NCI-H446 treated with DMSO at 0.1 percent for 48 hours (cell line): ENCODE measurements around the gene FAM216A.
"Not testable (repeated sequence)": the region's sequence is repeated elsewhere in the genome, so short reads cannot be mapped to it uniquely, and the experiment has no call there.

Source experiments
- DNase-seq: peaks from one replicate; lab custom pipeline; 2025; lab: John Stamatoyannopoulos, UW

FAM216A gene, protein sequence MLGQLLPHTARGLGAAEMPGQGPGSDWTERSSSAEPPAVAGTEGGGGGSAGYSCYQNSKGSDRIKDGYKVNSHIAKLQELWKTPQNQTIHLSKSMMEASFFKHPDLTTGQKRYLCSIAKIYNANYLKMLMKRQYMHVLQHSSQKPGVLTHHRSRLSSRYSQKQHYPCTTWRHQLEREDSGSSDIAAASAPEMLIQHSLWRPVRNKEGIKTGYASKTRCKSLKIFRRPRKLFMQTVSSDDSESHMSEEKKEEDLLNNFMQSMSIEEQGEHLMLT

GRCh38 chr12:110468214-110469048 lies at the start of gene FAM216A, which contains the start of gene GPN3:
FAM216A (plus strand) TSS chr12:110468845; CDS start chr12:110468876, 31 bp downstream.
GPN3 (minus strand) TSS chr12:110468257; CDS start chr12:110468203, 54 bp downstream.
- DNase-seq: peak; percentile 95

GRCh38 chr12:110420644-110421043 lies 48.0 kb upstream of the FAM216A start:
- not testable (repeated sequence) for DNase-seq

- DNase-seq: no peak
Observed at GRCh38 chr12:110421159-110421661, 47.4 kb upstream of the FAM216A start.

DNA sequence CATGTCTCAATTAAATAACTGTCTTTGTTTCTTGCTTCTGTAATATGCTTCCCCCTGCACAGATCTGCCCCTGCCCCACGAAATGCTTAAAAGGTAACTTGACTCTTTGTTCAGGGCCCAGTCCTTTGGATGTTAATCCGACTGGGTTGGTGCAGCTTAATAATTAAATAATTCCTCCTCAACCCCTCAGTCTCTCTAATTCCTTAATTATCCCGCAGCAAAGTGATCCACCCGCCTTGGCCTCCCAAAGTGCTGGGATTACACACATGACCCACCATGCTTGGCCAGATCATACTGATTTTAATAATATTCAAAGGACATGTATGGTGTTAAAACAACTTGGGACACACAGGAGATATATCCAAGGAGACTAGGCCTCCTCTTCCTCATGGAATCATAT lies 46.9 kb upstream of the FAM216A start:
- DNase-seq: no peak

- no peak for DNase-seq
Observed at GRCh38 chr12:110424237-110424636, 44.4 kb upstream of the FAM216A start.

DNA sequence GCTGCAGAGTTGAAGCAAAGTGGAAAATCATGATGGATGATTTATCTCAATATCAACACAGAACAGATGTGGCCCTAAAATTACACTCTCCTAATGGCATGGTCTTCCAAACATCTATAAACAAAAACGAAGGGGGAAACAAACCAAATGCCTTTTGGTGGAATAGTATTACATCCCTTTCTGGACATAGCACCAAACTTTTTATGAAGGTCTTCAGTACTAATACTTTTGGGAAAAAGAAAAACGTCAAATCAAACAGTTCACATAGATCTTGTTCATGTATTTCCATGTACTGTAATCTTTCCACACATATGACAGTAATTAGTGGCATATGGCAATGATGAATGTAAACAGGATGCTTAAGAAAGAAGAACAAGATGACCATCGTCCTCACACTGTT lies 42.2 kb upstream of the FAM216A start:
- no peak for DNase-seq

DNA sequence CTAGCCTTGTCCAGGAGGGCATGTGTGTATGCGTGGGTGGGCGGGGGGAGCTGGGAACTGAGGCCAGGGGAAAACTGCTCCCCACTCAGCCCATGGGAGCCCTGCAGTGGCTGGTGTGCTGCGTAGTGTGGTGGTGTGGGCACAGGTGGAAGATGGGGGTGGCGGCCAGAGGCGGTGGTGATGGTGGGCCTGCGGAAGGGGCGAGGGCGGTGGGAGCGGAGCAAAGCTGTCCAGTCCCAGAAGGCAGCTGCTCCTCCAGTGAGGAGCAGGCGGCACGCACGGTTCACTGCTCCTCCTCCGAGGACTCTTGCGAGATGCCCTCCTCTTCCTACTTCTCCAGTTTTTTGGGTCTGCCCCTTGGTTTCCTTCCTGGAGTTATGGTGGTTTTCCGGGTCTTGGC lies 39.0 kb upstream of the FAM216A start:
- DNase-seq: not testable (repeated sequence)

- no peak for DNase-seq
Observed at GRCh38 chr12:110431957-110432587, 36.6 kb upstream of the FAM216A start.

- no peak for DNase-seq
Observed at GRCh38 chr12:110436231-110436630, 32.4 kb upstream of the FAM216A start.

GRCh38 chr12:110444455-110444854 lies 24.2 kb upstream of the FAM216A start:
- DNase-seq: no peak

DNA sequence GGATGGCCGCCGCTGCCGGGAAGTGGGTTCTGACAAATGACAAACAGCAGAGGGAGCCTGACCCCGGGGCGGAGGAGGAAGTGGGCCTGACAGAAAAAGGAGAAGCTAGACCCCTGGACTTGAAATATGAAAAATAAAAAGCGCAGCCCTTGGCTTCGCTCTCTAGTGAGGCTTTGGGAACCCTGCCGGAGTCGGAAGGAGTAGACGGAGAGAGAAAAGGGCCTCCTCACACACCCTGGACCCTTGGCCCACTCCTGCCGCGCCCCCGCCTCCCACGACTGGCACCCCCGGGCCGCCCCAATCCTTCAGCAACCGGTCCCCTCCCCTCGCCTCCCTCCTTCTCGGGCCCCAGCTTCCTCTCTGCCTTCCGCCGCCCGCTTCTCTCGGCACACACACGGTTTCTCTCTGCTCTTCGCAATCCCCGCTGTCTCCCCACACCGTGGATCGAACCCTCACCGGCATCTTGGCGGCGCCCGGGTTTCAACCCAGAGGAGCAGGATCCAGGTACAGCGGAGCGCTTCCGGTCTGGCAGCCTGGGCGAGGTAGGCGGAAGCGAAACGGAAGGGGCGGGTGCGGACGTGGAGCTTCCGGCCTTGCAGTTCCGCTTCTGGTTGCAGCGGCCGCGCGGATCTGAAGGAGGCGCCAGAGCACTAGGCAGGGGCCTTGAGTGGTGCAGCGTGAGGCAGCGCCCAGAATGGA lies 18.7 kb upstream of the FAM216A start, which contains the start of gene ARPC3:
Gene ARPC3 (minus strand): TSS at position 539 of the 699 bp plus-strand sequence. CDS start 77 bp downstream, at position 462.
- DNase-seq: peak; percentile 78

DNA sequence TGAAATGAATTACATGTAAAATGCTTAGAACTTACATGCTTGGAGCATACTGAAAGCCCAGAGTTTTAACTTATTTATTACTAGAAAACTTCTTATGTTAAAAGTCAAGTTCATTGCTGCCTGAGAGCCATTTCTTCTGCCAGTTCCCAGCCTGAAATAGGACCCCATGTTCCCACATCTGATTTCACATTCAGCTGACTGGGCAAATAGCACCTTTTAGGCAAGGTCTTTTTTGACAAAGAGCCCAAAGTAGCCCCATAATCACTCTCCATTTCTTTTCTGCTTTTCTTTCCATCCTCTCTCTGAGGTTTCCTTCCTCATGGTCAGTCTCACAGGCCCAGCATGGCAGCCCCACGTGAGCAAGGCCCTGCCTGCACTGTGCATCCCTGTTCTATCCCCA lies 17.4 kb upstream of the FAM216A start:
- DNase-seq: no peak

DNA sequence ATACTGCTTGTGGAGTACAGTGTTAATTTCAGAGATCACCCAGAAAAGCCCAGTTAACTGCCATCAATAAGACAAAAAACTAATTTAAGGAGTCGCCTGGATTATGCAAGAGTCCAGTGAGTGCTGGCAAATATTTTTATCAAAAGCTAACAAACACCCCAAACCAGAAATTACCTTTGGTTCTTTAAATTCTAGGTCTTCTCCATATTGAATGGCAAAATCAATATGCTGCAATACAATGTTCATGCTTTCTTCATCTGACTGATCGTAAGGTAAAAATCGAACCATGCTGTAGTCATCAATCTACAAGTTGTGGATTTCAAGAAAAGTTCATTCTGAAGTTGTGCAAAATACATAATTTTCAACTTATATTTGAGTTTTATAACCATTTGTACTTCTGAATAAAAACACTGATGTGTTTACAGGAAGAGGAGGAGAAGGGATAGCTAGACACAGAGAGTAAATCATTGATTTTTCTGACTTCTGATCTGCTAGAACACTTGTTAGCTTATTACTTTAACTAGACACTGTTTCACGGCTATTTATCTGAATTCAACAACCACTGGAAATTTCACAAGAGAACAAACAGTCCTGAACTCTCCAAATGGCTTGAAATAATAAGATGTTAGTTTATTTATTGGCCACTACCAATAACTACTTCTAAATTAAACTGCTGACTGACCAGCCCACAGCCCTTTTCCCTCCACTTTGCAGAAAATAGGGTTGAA lies 14.9 kb upstream of the FAM216A start:
- DNase-seq: no peak

GRCh38 chr12:110458756-110459155 lies 9.9 kb upstream of the FAM216A start:
- no peak for DNase-seq

DNA sequence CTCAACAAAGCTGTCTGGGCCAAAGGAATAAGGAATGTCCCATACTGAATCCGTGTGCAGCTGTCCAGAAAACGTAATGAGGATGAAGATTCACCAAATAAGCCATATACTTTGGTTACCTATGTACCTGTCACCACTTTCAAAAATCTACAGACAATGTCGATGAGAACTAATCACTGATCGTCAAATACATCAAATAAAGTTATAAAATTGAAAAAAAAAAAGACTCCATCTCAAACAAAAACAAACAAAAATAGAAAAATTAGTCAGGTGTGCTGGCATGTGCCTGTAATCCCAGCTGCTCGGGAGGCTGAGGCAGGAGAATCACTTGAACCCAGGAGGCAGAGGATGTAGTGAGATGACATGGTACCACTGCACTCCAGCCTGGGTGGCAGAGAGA lies 7.5 kb upstream of the FAM216A start:
- not testable (repeated sequence) for DNase-seq

DNA sequence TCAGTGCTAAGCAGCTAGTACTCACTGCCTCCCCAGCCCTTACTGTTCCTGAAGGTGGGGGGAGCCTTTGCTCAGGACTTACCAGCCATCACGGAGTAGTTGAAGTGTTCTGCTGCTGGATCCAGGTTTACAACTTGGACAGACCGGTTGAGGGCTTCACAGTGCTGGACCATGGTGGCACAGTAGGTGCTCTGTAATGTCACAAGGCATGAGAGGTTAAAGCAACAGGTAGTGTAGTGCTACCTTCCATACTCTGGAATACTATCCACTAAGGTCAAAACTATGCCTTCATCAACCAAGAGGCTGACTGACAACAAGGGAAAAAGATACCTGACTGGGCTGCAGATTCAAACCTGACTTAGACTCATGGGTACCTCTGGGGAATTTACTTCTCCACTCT lies 3.6 kb upstream of the FAM216A start:
- DNase-seq: no peak

DNA sequence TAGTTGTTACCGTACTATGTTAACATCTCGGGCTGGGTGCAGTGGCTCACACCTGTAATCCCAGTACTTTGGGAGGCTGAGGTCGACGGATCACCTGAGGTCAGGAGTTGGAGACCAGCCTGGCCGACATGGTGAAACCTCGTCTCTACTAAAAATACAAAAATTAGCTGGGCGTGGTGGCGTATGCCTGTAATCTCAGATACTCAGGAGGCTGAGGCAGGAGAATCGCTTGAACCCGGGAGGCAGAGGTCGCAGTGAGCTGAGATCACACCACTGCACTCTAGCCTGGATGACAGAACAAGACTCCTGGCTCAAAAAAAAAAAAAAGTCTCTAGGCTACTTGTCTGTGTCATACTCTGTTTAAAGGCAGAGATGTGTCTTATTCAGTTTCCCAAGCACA lies 2.9 kb upstream of the FAM216A start:
- not testable (repeated sequence) for DNase-seq

- DNase-seq: no peak
Observed at GRCh38 chr12:110466791-110467190, 1.9 kb upstream of the FAM216A start.

GRCh38 chr12:110467847-110468213 lies 815 bp upstream of the FAM216A start:
- no peak for DNase-seq

GRCh38 chr12:110475426-110475825 lies 6.8 kb downstream of the FAM216A start:
- no peak for DNase-seq
